HG03135 (cell line): ENCODE measurements around the gene VRK3.
"Not testable (repeated sequence)": the region's sequence is repeated elsewhere in the genome, so short reads cannot be mapped to it uniquely, and the experiment has no call there.

Source experiments
- ATAC-seq: cut with Tn5 transposase; IDR thresholded peaks from one replicate; pipeline ENCODE4 v1.9.1; 2021; ENCODE audit warnings: mild to moderate bottlenecking, moderate library complexity; ENCODE audit not compliant: unreplicated experiment

Gene VRK3

DNA sequence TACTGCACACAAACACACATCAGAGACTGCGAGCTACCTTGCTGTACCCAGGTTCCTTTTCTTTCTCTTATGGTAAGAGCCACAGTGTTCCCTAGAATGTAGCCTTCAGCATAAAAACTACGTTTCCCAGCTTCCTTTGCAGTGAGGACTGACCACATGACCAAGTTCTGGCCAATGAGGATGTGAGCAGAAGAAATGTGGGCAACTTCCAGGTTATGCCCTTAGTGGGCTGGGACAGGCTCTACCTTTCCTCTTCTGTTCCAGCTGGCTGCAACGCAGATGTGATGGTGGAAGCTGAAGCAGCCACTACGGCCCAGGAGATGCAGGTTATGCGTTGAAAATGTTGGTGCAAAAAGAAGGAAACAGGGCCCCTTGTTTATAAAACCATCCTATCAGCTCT, 27.5 kb downstream of the VRK3 start:
- ATAC-seq: no peak

- ATAC-seq: no peak
Measured at GRCh38 chr19:49988433-49988832, 36.7 kb downstream of the VRK3 start.

GRCh38 chr19:49988007-49988406, 37.2 kb downstream of the VRK3 start:
- no peak for ATAC-seq

DNA sequence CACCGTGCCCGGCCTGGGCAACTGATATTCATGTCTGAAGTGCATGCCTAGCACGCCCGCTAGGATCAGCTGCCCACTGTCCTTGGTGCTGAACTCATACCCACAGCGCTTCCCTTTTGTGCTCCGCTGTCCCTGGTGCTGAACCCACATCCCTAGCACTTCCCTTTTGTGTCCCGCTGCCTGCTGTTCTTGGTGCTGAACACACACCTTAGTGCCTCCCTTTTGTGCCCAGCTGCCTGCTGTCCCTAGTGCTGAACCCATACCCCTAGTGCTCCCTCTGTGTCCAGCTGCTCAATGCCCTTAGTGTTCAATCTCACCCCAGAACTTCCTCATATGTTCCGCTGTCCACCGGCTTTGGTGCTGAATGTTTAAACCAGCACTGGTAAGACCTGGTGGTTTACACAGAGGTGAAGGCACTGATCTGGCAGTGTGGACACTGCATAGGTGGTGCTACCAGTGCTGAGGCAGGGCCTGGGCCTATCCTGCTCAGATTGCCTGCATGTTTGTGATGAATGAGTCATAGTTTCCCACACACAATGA, 37.9 kb downstream of the VRK3 start:
- ATAC-seq: no peak

- ATAC-seq: no peak
Measured at GRCh38 chr19:49986354-49986753, 38.8 kb downstream of the VRK3 start.

- no peak for ATAC-seq
Measured at GRCh38 chr19:49985871-49986270, 39.3 kb downstream of the VRK3 start.

GRCh38 chr19:49984491-49984890, 40.7 kb downstream of the VRK3 start:
- no peak for ATAC-seq

- ATAC-seq: no peak
Measured at GRCh38 chr19:49983645-49984229, 41.4 kb downstream of the VRK3 start.

DNA sequence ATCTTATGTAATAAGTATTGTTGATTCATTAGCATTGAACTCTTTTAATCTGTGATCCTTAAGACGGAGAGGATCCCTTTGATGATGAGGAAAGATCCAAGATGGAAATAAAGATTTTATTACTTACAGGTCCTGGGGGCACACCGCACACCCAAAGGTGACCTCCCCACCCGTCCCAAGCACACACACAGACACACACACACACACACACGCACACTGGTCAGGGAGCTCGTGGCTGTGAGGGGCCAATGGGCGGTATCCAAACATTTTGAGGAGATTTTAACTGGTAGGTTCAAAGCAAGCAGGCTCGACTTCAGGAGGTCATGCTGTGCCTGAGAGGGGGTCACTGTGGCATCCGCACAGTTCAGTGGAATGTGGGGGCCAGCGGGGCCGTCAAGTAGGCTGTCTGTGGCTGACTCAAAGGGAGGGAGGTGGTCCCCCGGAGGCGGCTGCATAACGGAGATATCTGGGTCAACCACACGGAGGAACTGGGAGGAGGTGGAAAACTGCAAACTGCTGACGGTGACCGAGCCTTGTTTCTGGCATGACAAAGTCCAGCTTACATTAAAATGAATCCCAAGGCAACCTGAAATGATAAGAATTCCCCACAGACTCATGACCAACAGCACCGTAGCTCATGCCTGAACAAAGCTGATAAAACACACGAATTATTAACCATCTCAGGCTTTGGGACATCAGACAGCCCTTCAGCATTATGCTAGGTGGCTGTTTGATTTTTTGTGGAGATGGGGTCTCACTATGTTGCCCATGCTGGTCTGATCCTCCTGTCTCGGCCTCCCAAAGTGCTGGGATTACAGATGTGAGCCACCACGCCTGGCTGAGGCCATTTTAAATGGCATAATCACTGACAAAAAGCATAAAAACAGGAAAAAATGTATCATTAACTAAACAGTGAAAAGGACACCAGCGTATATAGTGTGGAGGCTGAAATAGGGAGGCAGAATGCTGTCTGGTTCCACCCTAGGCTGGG, 43.3 kb downstream of the VRK3 start:
- no peak for ATAC-seq

DNA sequence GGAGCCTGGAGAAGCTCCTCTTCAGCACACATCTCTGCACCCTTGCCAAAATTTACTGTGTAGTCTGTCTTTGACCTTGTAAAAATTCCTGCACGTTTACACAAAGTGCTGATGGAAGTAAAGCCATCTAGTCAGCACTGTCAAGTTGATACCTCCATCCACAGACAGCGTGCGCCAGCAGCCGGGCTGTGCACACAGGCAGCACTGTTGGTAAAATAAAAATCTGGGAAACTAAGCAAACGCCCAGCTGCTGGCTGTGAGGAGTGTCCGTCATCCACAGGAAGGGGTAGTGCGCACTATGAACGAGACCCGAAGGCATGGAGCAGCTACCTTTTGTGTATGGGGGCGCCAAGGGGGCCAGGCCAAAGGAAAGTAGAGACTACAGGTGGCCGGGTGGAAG, 46.8 kb downstream of the VRK3 start:
- ATAC-seq: no peak

- no peak for ATAC-seq
Measured at GRCh38 chr19:49977881-49978280, 47.3 kb downstream of the VRK3 start.

GRCh38 chr19:49977076-49977475, 48.1 kb downstream of the VRK3 start:
- no peak for ATAC-seq

- no peak for ATAC-seq
Measured at GRCh38 chr19:49976496-49976895, 48.7 kb downstream of the VRK3 start.

DNA sequence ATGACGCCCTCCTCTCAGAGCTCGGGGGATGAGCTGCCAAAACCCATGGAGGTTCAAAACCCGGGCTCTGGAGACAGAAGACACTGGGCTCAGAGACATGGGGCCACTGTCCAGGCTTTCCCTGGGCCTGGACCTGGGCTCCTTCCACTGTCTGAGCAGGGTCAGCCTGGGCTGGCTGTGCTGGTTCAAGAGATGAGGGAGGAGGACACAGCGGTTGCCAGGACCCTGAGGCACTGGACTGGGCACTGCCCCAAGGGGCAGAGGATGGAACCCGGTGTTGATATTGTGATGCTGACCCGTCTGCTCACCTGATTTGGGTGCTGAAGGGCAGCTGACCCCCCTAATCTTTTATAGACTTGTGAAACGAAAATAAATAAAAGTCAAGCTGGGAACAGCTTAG, 50.1 kb downstream of the VRK3 start:
- ATAC-seq: no peak

GRCh38 chr19:49973987-49974386, 51.2 kb downstream of the VRK3 start:
- ATAC-seq: no peak

DNA sequence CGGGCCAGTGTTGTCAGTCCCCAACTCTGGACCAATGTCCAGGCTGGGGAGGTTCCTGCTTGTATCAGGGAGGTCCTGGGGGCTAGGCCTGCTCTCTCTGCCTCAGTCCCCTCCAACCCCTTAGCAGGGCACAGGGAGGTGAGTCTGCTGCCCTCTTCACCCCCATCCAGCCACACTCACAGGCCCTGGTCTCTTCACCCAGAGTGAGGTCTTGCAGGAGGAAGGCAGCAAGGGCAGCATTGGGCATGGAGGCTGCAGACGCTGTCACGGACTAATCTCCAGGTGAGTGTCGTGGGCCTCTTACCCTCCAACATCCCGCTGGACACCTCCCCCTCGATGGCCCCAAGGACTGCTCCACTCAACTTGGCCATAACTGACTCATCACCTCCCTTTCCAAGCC, 52.3 kb downstream of the VRK3 start:
- no peak for ATAC-seq

- ATAC-seq: no peak
Measured at GRCh38 chr19:49971991-49972411, 53.2 kb downstream of the VRK3 start.

- not testable (repeated sequence) for ATAC-seq
Measured at GRCh38 chr19:49969355-49969754, 55.8 kb downstream of the VRK3 start.

DNA sequence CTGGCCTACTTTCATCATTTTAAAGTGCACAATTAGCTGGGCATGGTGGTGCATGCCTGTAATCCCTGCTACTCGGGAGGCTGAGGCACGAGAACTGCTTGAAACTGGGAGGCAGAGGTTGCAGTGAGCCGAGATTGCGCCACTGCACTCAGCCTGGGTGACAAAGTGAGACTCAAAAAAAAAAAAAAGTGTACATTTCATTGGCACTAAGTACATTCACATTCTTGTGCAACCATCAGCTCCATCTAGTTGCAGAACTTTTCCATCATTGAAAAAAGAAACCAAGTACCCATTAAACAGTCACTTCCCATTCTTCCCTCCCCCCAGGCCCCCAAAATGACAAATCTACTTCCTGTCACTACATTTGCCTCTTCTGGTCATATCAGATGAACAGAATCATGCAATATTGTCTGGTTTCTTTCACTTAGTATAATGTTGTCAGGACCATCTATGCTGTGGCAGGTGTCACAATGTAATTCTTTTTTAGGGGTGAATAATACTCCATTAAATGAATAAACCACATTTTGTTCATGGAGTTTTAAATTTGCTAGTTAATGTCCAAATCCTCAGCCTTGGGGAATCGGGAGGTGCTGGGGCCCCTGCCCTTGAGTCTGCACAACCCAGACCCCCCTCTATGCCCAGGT, 56.8 kb downstream of the VRK3 start:
- ATAC-seq: no peak

DNA sequence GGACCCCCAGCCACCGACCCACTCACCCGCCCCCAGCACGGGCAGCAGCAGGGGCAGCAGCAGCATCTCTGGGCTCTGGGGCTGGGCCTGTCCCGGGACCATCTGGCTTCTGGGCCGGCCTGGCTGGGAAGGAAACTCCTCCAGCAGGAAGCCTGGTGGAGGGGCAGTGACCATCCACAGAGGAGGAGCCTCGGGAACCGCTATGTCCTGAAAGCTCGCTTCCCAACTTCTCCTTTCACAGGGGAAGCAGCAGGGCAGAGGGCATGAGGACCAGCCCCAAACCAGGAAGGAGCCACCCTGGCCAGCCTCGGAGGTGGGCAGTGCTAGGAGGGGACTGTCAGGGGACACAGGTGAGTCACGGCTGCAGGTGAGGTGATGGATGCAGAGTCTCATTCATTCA, 64.2 kb downstream of the VRK3 start, which contains the start of gene SIGLEC11:
Gene SIGLEC11, minus strand, starts transcription at position 193 of the 400 bp plus-strand sequence. Its CDS starts 91 bp downstream, at position 102.
- ATAC-seq: not testable (repeated sequence)

DNA sequence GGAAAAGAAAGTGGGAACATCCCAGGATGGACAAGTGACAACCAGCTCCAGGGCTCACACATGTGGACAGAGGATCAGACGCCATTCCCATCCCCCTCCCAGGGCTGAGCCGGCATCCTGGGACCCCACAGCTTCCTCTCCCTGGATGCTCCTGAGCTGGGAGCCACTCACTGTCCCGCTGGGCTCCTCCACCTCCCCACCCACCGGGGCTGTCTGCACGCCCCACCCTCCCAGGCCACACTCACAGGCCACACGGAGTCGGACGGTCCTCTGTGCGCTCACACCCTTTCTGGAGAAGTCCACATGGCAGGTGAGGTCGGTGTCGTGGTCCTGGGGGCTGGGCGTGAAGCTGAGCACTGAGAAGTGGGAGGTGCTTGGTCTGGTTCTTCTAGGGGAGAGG, 65.3 kb downstream of the VRK3 start:
- not testable (repeated sequence) for ATAC-seq
